Astrocyte (in vitro differentiated cells and primary cell): ENCODE results near the gene ITGB2.

Source experiments
- CTCF ChIP-seq: IDR thresholded peaks from 2 replicates; pipeline ENCODE4 v1.5.1; 2011; ENCODE audit warnings: low read depth, mild to moderate bottlenecking, inconsistent platforms, low read length, moderate library complexity; ENCODE audit not compliant: insufficient read depth
- EZH2 ChIP-seq: IDR thresholded peaks from 2 replicates; pipeline ENCODE4 v1.6.1; 2012; ENCODE audit warnings: mild to moderate bottlenecking, low read length, inconsistent platforms; ENCODE audit not compliant: insufficient read depth

GRCh38 chr21:44960141-44961092 is 39.7 kb upstream of the ITGB2 start:
- TF ChIP-seq EZH2 = no peak
- TF ChIP-seq CTCF = no peak
